Spleen (tissue), 11 donors: Measurements from ENCODE around the gene TBC1D22A. TPM values are rescaled to one million over a fixed set of nuclear protein-coding genes. Genes with fewer than 3 reads are reported as not detected.
"Not testable (repeated sequence)": the region's sequence is repeated elsewhere in the genome, so short reads cannot be mapped to it uniquely, and the experiment has no call there.

Experiments
- DNase-seq: peaks from one replicate; pipeline ENCODE4 v3.0.0-alpha.2; 2020
- H3K27ac ChIP-seq, 8 donors: fragments of 200-600 bp; sonication (generic) in 7 of 8; 1 replicate in 4 of 8; 2 replicates in 4 of 8; pipeline versions ENCODE4 v1.5.0 to v1.8.0; 2016 to 2021; ENCODE audit warnings: inconsistent platforms in 4 of 8, mild to moderate bottlenecking in 4 of 8, moderate library complexity in 1 of 8
- H3K27me3 ChIP-seq, 7 donors: fragments of 200-600 bp; sonication (generic) in 6 of 7; replicated peaks in 1 of 7; 1 replicate in 4 of 7; 2 replicates in 3 of 7; pipeline versions ENCODE4 v1.5.0 to v1.8.0; 2016 to 2021; ENCODE audit warnings: inconsistent platforms in 3 of 7, mild to moderate bottlenecking in 1 of 7
- H3K36me3 ChIP-seq, 6 donors: fragments of 200-600 bp; sonication (generic) in 5 of 6; 1 replicate in 4 of 6; 2 replicates in 2 of 6; pipeline versions ENCODE4 v1.5.0 to v1.8.0; 2016 to 2021; ENCODE audit warnings: inconsistent platforms in 2 of 6
- H3K4me1 ChIP-seq, 6 donors: fragments of 200-600 bp; sonication (generic) in 5 of 6; 1 replicate in 3 of 6; 2 replicates in 3 of 6; pipeline versions ENCODE4 v1.5.0 to v1.8.0; 2016 to 2021; ENCODE audit warnings: inconsistent platforms in 3 of 6
- H3K4me3 ChIP-seq, 8 donors: fragments of 200-600 bp; sonication (generic) in 7 of 8; 1 replicate in 4 of 8; 2 replicates in 4 of 8; pipeline versions ENCODE4 v1.5.0 to v1.8.0; 2016 to 2021; ENCODE audit warnings: inconsistent platforms in 4 of 8, mild to moderate bottlenecking in 4 of 8, moderate library complexity in 2 of 8
- H3K9me3 ChIP-seq, 8 donors: fragments of 200-600 bp; sonication (generic) in 7 of 8; 1 replicate in 4 of 8; 2 replicates in 4 of 8; pipeline versions ENCODE4 v1.5.0 to v1.8.0; 2016 to 2021; ENCODE audit warnings: inconsistent platforms in 4 of 8
- CTCF ChIP-seq, 11 experiments: fragments of 200-600 bp in 7 of 11; fragments of 450-650 bp in 4 of 11; sonication (generic) in 4 of 11; IDR thresholded peaks in 8 of 11; conservative IDR thresholded peaks in 3 of 11; 1 replicate in 7 of 11; 2 replicates in 4 of 11; pipeline versions ENCODE4 v1.4.0 to v1.8.0; 2016 to 2021; ENCODE audit warnings: antibody characterized with exemption in 11 of 11, inconsistent platforms in 4 of 11, mild to moderate bottlenecking in 1 of 11
- POLR2A ChIP-seq, 3 donors: fragments of 450-650 bp; IDR thresholded peaks; one replicate each; pipeline ENCODE4 v1.5.1; 2017; ENCODE audit warnings: antibody characterized with exemption in 3 of 3, mild to moderate bottlenecking in 1 of 3
- POLR2AphosphoS5 ChIP-seq, 3 donors: sonication (generic); formaldehyde crosslinking; IDR thresholded peaks; one replicate each; pipeline ENCODE4 v1.5.1; 2017; ENCODE audit warnings: antibody characterized with exemption in 3 of 3
- WGBS, 5 donors: extraction: QIAGEN DNeasy Blood & Tissue Kit in 3 of 5; methylation state at CpG; one replicate each; pipeline versions ENCODE4 v1.1.5 to v1.1.7; 2013 to 2018; 5-methylcytosine and 5-hydroxymethylcytosine counted together
- intact Hi-C: fragments of 100-400 bp; cut with DNase I; formaldehyde crosslinking; loops from one replicate; pipeline ENCODE4 v1.15.0; 2023; ENCODE audit warnings: low total_unique reads
- polyA plus RNA-seq, 3 donors: library from polyadenylated mRNA; stranded (reverse); fragments of 200-250 nt; gene quantifications; one replicate each; pipeline ENCODE4 v1.2.1, GENCODE V29; 2013
- total RNA-seq, 7 donors: library from RNA; depleted of rRNA in 3 of 7; stranded (reverse); fragments of >200 nt in 3 of 7; fragmentation: NEBNext Ultra II Directional in 4 of 7; extraction: Animal tissue kit (Norgen Biotek cat#: 25700) in 4 of 7; gene quantifications; one replicate each; pipeline versions ENCODE4 v1.1.0 to v1.2.1, GENCODE V29; 2016 to 2021
- donor health status: healthy with polysubstance abuse.
- donor health status: DM: no; HTN: no; CAD: no; lungs with moderate emphysema.
- donor health status: DM: no; HTN: no; CAD: no.
- donor health status: Bipolar disorder and iron deficiency.
- donor health status: healthy.
- donor health status: DM: no; HTN: no; CAD: no.
- donor health status: DM: yes; HTN: yes; CAD: no.

TBC1D22A gene
- total and polyA plus RNA-seq, 10 donors, result 17.2 to 66.9 (median 49.6) TPM

DNA sequence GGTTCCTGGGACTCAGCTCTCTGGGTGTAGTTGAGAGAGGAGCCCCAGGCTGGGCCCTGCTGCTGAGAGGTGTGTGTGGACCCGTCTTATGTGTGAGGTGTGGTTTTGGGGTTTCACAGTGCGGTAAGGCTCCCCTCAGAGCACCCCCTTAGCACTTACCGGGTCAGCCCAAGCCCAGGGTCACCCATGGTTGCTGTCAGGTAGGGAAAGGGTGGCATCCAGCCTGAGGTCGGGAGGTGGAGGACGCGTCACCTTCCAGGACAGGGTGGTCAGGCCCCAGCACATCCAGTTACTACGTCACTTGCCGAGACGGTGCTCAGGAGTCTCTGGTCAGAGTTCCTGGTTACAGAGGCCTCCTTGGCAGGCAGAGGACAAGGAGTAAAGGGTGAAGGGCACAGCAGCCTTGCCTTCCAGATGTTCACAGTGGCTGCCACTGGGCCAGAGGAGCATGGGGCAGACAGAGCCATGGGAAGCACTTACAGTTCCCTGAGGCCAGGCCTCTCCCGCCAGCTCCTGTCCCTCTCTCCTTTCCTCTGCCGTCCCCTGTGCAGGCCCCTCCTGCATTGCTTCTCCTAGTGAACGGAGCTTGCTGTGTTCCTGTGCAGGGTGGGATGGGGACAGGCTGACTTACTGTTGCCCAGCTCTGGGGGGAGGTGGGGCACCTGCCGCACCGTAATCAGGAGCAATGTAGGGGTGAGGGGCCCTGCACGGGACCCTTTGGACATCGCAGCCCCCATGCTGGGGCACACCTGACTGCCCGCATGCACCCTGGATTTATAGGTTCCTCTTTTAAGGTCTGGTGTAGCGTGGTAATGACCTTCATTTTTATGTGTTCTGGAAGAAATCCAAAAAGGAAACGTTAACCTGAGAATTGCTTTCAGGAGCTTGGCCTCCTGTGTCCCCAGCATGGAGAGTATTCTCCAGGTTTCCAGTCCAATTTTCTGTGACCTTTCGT, 285.9 kb downstream of the TBC1D22A start:
- Histone ChIP-seq H3K27me3 (no peaks in the 10 kb centered on the region), H3K4me1 (peaks cover 0 to 75% (median 31%) of the 10 kb centered on the region in 6 donors), H3K36me3 (peaks cover 0 to 26% (median 1%) of the 10 kb centered on the region in 6 donors), H3K27ac (no peak overlapping the region), H3K9me3 (no peaks in the 10 kb centered on the region), H3K4me3 (no peak overlapping the region)
- 68 to 83% (median 74%) methylated on average over 19 to 20 of the region's 20 CpGs for WGBS, 5 donors
- intact Hi-C loops, result no loop called here
- peak; percentile 66 for DNase-seq
- no peak for TF ChIP-seq CTCF (IDR thresholded peaks at IDR 0.05 in 8 of 11, conservative IDR thresholded peaks at IDR 0.05 in 3 of 11)
- no peak for TF ChIP-seq POLR2AphosphoS5 (IDR thresholded peaks at IDR 0.05)
- TF ChIP-seq POLR2A (IDR thresholded peaks at IDR 0.05), result no peak

DNA sequence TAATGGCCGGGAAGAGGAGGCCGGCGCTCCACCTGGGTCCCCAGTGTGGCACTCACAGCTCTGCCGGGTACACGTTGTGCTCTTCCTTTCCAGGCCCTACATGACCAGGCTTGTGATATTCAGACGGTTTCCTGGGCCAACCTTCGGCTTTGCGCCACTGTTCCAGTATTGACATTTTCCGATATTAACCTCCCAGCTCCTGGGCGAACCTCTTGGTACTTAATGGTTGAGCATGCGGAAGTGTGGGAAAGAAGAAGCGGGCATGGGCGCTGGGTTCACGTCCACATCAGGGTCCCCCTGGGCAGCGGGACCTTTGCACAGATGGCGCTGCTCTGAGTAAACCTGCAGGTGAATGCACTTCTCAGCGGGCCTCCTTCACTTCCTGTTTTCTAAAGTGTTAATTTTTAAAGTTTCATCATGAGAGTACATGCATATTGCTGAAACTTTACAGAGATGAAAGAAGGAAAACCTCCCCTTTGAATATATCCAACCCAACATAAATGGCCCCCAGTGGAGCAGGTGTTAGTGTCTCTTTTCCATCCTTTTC, 286.7 kb downstream of the TBC1D22A start:
- Histone ChIP-seq H3K27me3 (no peaks in the 10 kb centered on the region), H3K4me1 (peaks cover 0 to 74% (median 27%) of the 10 kb centered on the region in 6 donors), H3K27ac (no peak overlapping the region), H3K9me3 (no peaks in the 10 kb centered on the region), H3K36me3 (peaks cover 0 to 34% (median 3%) of the 10 kb centered on the region in 6 donors), H3K4me3 (no peak overlapping the region)
- WGBS, 5 donors, result 79 to 84% (median 82%) methylated on average over 17 of the region's 17 CpGs
- peak; percentile 43 for DNase-seq
- TF ChIP-seq CTCF (IDR thresholded peaks at IDR 0.05 in 8 of 11, conservative IDR thresholded peaks at IDR 0.05 in 3 of 11), result no peak
- no peak for TF ChIP-seq POLR2AphosphoS5 (IDR thresholded peaks at IDR 0.05)
- no peak for TF ChIP-seq POLR2A (IDR thresholded peaks at IDR 0.05)
- intact Hi-C loops, result no loop called here

- H3K4me1 ChIP-seq, result peaks cover 0 to 67% (median 20%) of the 10 kb centered on the region in 6 donors
- H3K27me3 ChIP-seq, H3K4me3 ChIP-seq, intact Hi-C loops, H3K9me3 ChIP-seq, H3K27ac ChIP-seq: not testable (repeated sequence)
- peak; percentile 23 for DNase-seq
- H3K36me3 ChIP-seq, result peaks cover 0 to 40% (median 5%) of the 10 kb centered on the region in 6 donors
- 88 to 93% (median 90%) methylated on average over 17 of the region's 17 CpGs for WGBS, 5 donors
Measured at GRCh38 chr22:47049736-47050400, 287.4 kb downstream of the TBC1D22A start.

- no peak for TF ChIP-seq POLR2A (IDR thresholded peaks at IDR 0.05)
- no peak for TF ChIP-seq POLR2AphosphoS5 (IDR thresholded peaks at IDR 0.05)
- TF ChIP-seq CTCF (IDR thresholded peaks at IDR 0.05 in 8 of 11, conservative IDR thresholded peaks at IDR 0.05 in 3 of 11), result no peak
- peaks cover 0 to 61% (median 19%) of the 10 kb centered on the region in 6 donors for H3K4me1 ChIP-seq
- peaks cover 0 to 40% (median 5%) of the 10 kb centered on the region in 6 donors for H3K36me3 ChIP-seq
- intact Hi-C loops, result no loop called here
- H3K4me3 ChIP-seq, result no peak overlapping the region
- WGBS, 5 donors, result 89 to 94% (median 92%) methylated on average over 20 of the region's 20 CpGs
- no peaks in the 10 kb centered on the region for H3K9me3 ChIP-seq
- H3K27me3 ChIP-seq, result no peaks in the 10 kb centered on the region
- no peak overlapping the region for H3K27ac ChIP-seq
- DNase-seq, result peak; percentile 68
Measured at GRCh38 chr22:47050401-47051051, 288.1 kb downstream of the TBC1D22A start.
